HG03571 (cell line): ENCODE results near the gene LTF.
"Not testable (repeated sequence)": the region's sequence is repeated elsewhere in the genome, so short reads cannot be mapped to it uniquely, and the experiment has no call there.

Experiments
- ATAC-seq: cut with Tn5 transposase; IDR thresholded peaks from one replicate; pipeline ENCODE4 v1.9.1; 2021; ENCODE audit not compliant: unreplicated experiment

LTF gene

GRCh38 chr3:46447228-46447985, 17.3 kb downstream of the LTF start:
- no peak for ATAC-seq

- no peak for ATAC-seq
Measured at GRCh38 chr3:46442576-46443530, 21.9 kb downstream of the LTF start.

GRCh38 chr3:46440531-46441294, 24.0 kb downstream of the LTF start:
- no peak for ATAC-seq

- no peak for ATAC-seq
Measured at GRCh38 chr3:46438831-46439230, 25.9 kb downstream of the LTF start.

- no peak for ATAC-seq
Measured at GRCh38 chr3:46435081-46435726, 29.5 kb downstream of the LTF start.

DNA sequence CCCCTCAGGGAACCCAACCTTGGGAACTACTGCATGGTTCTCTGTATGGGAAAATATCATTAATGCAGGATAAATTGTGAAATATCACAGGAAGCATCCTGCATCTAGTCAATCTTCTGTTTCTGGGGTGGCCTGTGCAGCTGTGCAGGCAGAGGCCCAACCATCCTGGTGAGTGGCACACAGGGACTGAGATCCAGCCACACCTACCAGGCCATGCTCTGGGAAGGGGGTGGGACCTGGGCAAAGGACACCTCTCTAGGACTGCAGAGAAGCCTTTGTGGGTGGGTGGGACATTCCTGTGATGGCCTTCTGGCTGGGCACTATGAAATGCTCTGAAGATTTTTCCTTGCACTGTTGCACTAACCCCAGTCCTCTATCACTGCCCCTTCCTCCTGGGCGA, 30.9 kb downstream of the LTF start:
- no peak for ATAC-seq

GRCh38 chr3:46433118-46433517, 31.6 kb downstream of the LTF start:
- not testable (repeated sequence) for ATAC-seq

- not testable (repeated sequence) for ATAC-seq
Measured at GRCh38 chr3:46431905-46432304, 32.8 kb downstream of the LTF start.

- not testable (repeated sequence) for ATAC-seq
Measured at GRCh38 chr3:46430879-46431278, 33.8 kb downstream of the LTF start.

- no peak for ATAC-seq
Measured at GRCh38 chr3:46429671-46430070, 35.0 kb downstream of the LTF start.

GRCh38 chr3:46429250-46429649, 35.5 kb downstream of the LTF start:
- ATAC-seq: no peak

DNA sequence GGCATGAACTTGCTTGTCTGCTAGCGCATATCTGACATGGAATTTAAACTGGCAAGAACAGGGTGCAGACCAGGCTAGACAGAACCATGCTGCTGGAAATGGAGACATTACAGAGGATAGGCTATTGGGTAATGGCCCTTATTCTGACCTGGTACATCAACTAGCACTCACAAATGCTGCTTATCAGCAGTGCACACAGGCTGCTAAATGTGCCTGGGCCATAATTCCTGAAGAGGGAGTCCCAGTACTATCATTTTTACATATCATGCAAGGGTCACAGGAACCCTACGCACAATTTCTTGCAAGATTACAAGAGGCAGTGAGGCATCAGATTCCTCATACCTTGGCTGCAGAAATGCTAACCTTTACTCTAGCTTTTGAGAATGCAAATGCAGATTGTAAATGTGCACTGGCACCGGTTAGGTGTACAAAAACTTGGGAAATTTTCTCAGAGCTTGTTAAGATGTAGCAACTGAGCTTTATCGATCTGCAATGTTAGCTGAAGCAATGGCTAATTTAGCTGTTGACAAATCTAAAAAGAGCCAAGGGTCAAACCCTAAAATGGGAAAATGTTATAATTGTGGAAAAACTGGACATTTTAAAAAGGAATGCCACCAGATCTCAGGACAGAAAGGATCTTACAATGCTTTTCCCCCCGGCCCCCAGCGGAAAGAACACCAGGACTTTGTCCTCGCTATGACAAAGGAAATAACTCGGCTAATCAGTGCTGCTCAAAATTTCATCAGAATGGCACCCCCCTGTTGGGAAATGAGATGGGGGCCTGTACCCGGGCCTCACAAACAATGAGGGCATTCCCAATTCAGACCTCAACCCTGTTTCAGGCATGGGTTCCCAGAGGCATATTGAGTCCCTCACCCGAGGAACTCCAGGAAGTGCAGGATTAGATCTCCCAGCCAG, 36.5 kb downstream of the LTF start:
- no peak for ATAC-seq

GRCh38 chr3:46427404-46427803, 37.3 kb downstream of the LTF start:
- not testable (repeated sequence) for ATAC-seq

GRCh38 chr3:46426476-46426875, 38.2 kb downstream of the LTF start:
- ATAC-seq: not testable (repeated sequence)

GRCh38 chr3:46423588-46423987, 41.1 kb downstream of the LTF start:
- no peak for ATAC-seq

DNA sequence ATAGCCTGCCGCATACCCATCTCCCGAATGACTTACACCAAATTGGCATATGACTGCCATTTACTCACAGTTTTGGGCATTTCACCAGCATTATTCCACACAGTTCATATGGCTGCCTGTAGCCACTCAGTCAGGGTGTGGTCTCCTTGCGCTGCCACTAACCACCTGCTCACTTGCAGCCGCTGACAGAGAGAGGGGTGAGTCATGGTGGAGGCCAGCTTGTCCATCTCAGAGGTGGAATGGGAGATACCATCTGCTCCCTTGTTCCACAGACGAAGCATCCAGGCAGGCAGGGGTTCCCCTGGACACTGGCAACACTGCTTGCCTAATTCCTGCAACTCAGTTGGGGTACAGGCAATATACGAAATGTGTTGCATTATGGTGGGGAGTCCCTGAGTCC, 42.1 kb downstream of the LTF start:
- no peak for ATAC-seq

GRCh38 chr3:46420931-46421330, 43.8 kb downstream of the LTF start:
- no peak for ATAC-seq

GRCh38 chr3:46419816-46420215, 44.9 kb downstream of the LTF start:
- no peak for ATAC-seq

DNA sequence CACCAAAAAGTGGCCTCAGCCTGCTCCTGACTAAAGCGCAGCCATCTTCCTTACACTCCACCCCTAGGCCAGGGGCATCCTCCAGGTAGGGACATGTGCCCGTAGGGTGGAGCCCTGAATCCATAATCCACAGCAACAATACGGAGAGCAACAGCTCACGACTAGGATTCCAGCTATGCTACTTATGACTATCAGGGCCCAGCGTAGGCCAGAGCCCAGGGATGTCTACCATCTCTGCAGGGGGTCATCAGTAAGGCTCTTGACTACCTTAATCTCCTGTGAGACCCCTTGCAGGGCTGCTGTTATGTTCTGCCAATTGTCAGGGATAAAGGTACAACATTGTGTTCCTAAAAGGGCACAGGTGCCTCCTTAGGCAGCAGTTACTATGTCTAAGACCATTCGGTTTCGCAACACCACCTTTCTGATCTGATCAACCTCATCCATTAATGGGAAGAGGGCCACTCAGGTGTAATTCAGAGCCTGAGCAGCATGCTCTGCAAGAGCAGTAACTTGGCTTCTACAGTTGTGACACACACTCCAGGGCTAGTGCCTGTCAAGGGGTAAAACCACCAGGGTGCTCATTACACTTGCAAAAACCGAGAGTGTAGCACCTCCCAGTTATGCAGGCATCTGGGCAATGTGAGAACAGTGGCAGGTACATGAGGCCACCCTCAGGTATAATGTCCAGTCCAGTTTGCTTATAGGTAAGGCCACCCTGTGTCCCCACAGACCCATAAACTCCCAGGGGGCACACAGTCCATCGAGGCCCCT, 46.7 kb downstream of the LTF start:
- no peak for ATAC-seq
